Panc1 (cell line): ENCODE measurements around the gene TMEM128. TPM values are rescaled to one million over a fixed set of nuclear protein-coding genes. Genes with fewer than 3 reads are reported as not detected.

ENCODE experiments used
- ATAC-seq: fragments of 200-7000 bp; cut with Tn5 transposase; 2 replicates; pipeline ENCODE4 v1.9.1; 2020; ENCODE audit warnings: mild to moderate bottlenecking, moderate library complexity
- BruUV-seq: library from RNA; stranded (reverse); fragments of 400-500 nt; replicated peaks from 2 replicates; lab custom pipeline; 2021; lab: Mats Ljungman, UMichigan
- CTCF ChIA-PET: fragments of 300-600 bp; sonication (Branson Sonifier 250); formaldehyde crosslinking; loops from one replicate; lab custom pipeline; 2022; ENCODE audit warnings: antibody characterized with exemption; lab: Charles Lee
- POLR2A ChIA-PET: fragments of 300-600 bp; sonication (Branson Sonifier 250); formaldehyde crosslinking; loops from one replicate; lab custom pipeline; 2022; ENCODE audit warnings: antibody characterized with exemption; lab: Charles Lee
- DNase-seq: peaks from one replicate; pipeline ENCODE4 v3.0.0-alpha.2; 2010; ENCODE audit warnings: low read depth, low spot score
- H3K27ac ChIP-seq: 2 replicates; pipeline ENCODE4 v1.5.1; 2011; ENCODE audit warnings: mild to moderate bottlenecking, low read length, inconsistent platforms
- H3K27me3 ChIP-seq: fragments of 200-500 bp; sonication (Bioruptor generic); 2 replicates; pipeline ENCODE4 v1.6.0; 2014; ENCODE audit warnings: low read length, inconsistent platforms; ENCODE audit not compliant: control insufficient read depth, insufficient read depth
- H3K36me3 ChIP-seq: fragments of 200-500 bp; sonication (Bioruptor generic); 2 replicates; pipeline ENCODE4 v1.5.1; 2014; ENCODE audit warnings: inconsistent platforms, mild to moderate bottlenecking, low read length, moderate library complexity; ENCODE audit not compliant: control insufficient read depth, insufficient read depth
- H3K4me1 ChIP-seq: 2 replicates; pipeline ENCODE4 v1.5.1; 2011; ENCODE audit warnings: inconsistent platforms, mild to moderate bottlenecking, low read length, moderate library complexity; ENCODE audit not compliant: control insufficient read depth, insufficient read depth
- H3K4me3 ChIP-seq, 2 experiments: 2 replicates each; pipeline ENCODE4 v1.5.1; 2011 to 2012; ENCODE audit warnings: low read depth in 2 of 2, low read length in 2 of 2, mild to moderate bottlenecking in 2 of 2, inconsistent platforms in 1 of 2, moderate library complexity in 1 of 2
- H3K9me3 ChIP-seq: fragments of 200-500 bp; sonication (Bioruptor generic); 2 replicates; pipeline ENCODE4 v1.5.1; 2014; ENCODE audit warnings: low read depth, mild to moderate bottlenecking, inconsistent platforms, low read length, moderate library complexity; ENCODE audit not compliant: control insufficient read depth, insufficient read depth
- POLR2AphosphoS5 ChIP-seq: IDR thresholded peaks from 2 replicates; pipeline ENCODE4 v1.6.1; 2012; ENCODE audit warnings: mild to moderate bottlenecking, low read depth, low read length, moderate library complexity
- SIN3A ChIP-seq: IDR thresholded peaks from 2 replicates; pipeline ENCODE4 v1.6.1; 2012; ENCODE audit warnings: low read depth, mild to moderate bottlenecking, low read length, moderate library complexity, borderline replicate concordance; ENCODE audit not compliant: insufficient read depth
- TCF7L2 ChIP-seq: IDR thresholded peaks from 2 replicates; pipeline ENCODE4 v1.6.1; 2011; ENCODE audit warnings: mild to moderate bottlenecking, low read depth, low read length, inconsistent platforms
- in situ Hi-C: cut with HindIII; loops from 2 replicates; pipeline ENCODE4 v1.10.0; 2016; ENCODE audit warnings: low sequenced_read_pairs, low pct_unique_long_range_greater_than_20kb
- intact Hi-C: fragments of 100-400 bp; cut with micrococcal nuclease; formaldehyde crosslinking; loops from one replicate; pipeline ENCODE4 v1.10.0; 2022; ENCODE audit not compliant: unreplicated experiment
- total RNA-seq: library from RNA; stranded (reverse); gene quantifications from one replicate; pipeline ENCODE4 v1.2.1, GENCODE V29; 2021; ENCODE audit not compliant: unreplicated experiment
- TF ChIP-seq, protein P1 (sequence below): fragments of 450-650 bp; IDR thresholded peaks from 2 replicates; pipeline ENCODE4 v1.5.1; 2017; ENCODE audit warnings: mild to moderate bottlenecking
- TF ChIP-seq, protein P2 (sequence below), 2 experiments: IDR thresholded peaks; 2 replicates each; pipeline ENCODE4 v1.6.1; 2011 to 2012; ENCODE audit warnings: low read depth in 2 of 2, control low read depth in 1 of 2, low read length in 1 of 2, mild to moderate bottlenecking in 1 of 2, moderate library complexity in 1 of 2; ENCODE audit not compliant: insufficient read depth in 1 of 2

The TMEM128 gene
- total RNA-seq, 1 experiment from 2014 or later = 12.9 TPM

DNA sequence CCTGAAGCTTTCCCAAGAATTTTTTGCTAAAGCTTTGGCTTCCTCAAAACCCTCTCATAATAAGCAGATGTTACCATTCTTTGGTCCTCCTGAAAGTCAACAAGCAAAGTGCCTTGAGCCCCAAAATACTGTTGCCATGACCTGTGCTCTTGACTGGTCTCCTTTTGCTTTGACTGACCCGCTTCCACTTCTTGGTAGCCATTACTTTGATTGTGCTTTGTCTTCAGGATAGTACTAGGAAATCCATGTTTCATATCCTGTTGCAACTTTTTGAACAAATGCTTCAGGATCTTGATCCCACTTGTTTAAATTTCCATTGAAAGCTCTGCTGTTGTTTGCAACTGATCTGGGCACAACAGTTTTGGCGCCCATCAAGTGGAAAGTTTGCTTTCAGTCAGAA, 14.4 kb downstream of the TMEM128 start:
- H3K27me3 ChIP-seq = no peaks in the 10 kb centered on the region
- no peaks in the 10 kb centered on the region for H3K9me3 ChIP-seq
- ChIA-PET CTCF (no interaction called here), POLR2A (interaction anchor here (0.6 kb wide), 1 partner anchor 542 kb away, joined by 4 read pairs; no protein-coding TSS in a partner anchor)
- H3K4me3 ChIP-seq = no peak overlapping the region
- no TSS peak for BruUV-seq
- no peak overlapping the region for H3K27ac ChIP-seq
- ATAC-seq (no peak), DNase-seq (no peak)
- TF ChIP-seq, protein P1, sequence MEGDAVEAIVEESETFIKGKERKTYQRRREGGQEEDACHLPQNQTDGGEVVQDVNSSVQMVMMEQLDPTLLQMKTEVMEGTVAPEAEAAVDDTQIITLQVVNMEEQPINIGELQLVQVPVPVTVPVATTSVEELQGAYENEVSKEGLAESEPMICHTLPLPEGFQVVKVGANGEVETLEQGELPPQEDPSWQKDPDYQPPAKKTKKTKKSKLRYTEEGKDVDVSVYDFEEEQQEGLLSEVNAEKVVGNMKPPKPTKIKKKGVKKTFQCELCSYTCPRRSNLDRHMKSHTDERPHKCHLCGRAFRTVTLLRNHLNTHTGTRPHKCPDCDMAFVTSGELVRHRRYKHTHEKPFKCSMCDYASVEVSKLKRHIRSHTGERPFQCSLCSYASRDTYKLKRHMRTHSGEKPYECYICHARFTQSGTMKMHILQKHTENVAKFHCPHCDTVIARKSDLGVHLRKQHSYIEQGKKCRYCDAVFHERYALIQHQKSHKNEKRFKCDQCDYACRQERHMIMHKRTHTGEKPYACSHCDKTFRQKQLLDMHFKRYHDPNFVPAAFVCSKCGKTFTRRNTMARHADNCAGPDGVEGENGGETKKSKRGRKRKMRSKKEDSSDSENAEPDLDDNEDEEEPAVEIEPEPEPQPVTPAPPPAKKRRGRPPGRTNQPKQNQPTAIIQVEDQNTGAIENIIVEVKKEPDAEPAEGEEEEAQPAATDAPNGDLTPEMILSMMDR = no peak
- TF ChIP-seq POLR2AphosphoS5 (no peak), TCF7L2 (no peak), SIN3A (no peak)
- TF ChIP-seq, protein P2, sequence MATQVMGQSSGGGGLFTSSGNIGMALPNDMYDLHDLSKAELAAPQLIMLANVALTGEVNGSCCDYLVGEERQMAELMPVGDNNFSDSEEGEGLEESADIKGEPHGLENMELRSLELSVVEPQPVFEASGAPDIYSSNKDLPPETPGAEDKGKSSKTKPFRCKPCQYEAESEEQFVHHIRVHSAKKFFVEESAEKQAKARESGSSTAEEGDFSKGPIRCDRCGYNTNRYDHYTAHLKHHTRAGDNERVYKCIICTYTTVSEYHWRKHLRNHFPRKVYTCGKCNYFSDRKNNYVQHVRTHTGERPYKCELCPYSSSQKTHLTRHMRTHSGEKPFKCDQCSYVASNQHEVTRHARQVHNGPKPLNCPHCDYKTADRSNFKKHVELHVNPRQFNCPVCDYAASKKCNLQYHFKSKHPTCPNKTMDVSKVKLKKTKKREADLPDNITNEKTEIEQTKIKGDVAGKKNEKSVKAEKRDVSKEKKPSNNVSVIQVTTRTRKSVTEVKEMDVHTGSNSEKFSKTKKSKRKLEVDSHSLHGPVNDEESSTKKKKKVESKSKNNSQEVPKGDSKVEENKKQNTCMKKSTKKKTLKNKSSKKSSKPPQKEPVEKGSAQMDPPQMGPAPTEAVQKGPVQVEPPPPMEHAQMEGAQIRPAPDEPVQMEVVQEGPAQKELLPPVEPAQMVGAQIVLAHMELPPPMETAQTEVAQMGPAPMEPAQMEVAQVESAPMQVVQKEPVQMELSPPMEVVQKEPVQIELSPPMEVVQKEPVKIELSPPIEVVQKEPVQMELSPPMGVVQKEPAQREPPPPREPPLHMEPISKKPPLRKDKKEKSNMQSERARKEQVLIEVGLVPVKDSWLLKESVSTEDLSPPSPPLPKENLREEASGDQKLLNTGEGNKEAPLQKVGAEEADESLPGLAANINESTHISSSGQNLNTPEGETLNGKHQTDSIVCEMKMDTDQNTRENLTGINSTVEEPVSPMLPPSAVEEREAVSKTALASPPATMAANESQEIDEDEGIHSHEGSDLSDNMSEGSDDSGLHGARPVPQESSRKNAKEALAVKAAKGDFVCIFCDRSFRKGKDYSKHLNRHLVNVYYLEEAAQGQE (IDR thresholded peaks at IDR 0.05; ENCODE audit: insufficient read depth in 1 of 2, low read depth in 2 of 2, low read length in 1 of 2) = no peak
- no peaks in the 10 kb centered on the region for H3K36me3 ChIP-seq
- in situ Hi-C loops (no loop called here), intact Hi-C loops (no loop called here)
- H3K4me1 ChIP-seq = no peaks in the 10 kb centered on the region

DNA sequence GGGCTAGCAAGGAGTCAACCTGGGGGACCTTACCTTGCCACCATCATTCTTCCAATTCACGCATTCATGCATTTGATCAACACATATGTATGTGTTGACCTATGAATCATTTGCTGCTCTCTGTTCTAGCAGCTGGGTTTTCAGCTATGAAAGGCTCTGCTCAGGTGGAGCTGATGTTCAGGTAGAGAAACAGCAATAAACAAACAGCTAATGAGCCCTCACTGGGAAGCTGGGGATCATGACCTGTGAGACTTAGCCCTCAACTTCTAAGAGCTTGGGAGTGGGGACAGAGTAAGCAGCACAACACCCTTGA, 19.7 kb downstream of the TMEM128 start:
- in situ Hi-C loops (no loop called here), intact Hi-C loops (no loop called here)
- Histone ChIP-seq H3K4me3 (no peak overlapping the region), H3K4me1 (no peaks in the 10 kb centered on the region), H3K9me3 (no peaks in the 10 kb centered on the region), H3K27ac (no peak overlapping the region), H3K27me3 (no peaks in the 10 kb centered on the region), H3K36me3 (no peaks in the 10 kb centered on the region)
- ChIA-PET POLR2A (no interaction called here), CTCF (no interaction called here)
- ATAC-seq (no peak), DNase-seq (no peak)
- TF ChIP-seq POLR2AphosphoS5 = no peak
- TF ChIP-seq TCF7L2 = no peak
- no TSS peak for BruUV-seq

DNA sequence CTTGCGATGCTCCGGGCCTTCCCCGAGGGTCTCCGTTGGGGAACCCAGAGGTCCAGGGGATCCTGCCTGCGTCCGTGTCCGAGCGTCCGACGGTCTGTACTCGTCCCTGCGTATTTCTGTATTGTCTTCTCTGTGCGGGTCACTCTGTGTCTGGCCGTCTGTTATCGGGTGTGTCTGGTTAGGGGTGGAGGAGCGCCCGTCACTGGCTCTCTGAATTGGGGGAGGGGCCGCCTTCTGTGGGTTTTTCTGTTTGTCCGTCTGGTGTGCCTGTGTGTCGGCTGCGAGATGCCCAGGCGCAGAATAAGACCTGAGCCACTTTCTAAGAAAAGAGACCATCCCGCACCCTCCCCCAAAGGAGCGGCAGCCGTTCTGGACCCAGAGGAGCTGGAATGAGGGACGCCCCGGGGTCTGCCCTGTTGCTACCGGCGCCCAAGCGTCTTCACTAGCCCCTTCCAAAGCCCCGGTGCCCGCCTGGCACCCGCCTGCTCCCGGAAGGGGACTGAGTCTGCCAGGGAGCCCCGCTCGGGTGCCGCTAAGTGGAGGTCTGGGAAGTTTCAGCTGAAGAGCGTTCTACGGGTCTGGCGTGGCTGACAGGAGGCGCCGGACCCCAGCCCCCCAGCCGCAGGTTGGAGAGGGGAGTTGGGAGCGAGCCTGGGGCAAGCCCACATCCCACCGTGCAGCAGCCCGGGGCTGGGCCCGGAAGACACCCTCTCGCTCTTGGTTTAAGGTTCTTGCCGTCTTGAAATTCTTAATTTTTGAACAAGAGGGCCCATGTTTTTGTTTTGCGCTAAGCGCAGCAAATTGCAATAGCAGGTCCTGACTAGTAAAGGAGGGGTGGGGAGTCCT, 20.3 kb downstream of the TMEM128 start:
- ChIA-PET CTCF (no interaction called here), POLR2A (no interaction called here)
- ATAC-seq = no peak
- intact Hi-C loops (no loop called here), in situ Hi-C loops (no loop called here)
- DNase-seq = no peak
- H3K27me3 ChIP-seq = no peaks in the 10 kb centered on the region
- no peak overlapping the region for H3K4me3 ChIP-seq
- no TSS peak for BruUV-seq
- H3K4me1 ChIP-seq = no peaks in the 10 kb centered on the region
- no peak overlapping the region for H3K27ac ChIP-seq
- no peaks in the 10 kb centered on the region for H3K9me3 ChIP-seq
- H3K36me3 ChIP-seq = no peaks in the 10 kb centered on the region
- TF ChIP-seq, protein P2 (IDR thresholded peaks at IDR 0.05; ENCODE audit: insufficient read depth in 1 of 2, low read depth in 2 of 2, low read length in 1 of 2) = no peak
- TF ChIP-seq TCF7L2 = no peak
- no peak for TF ChIP-seq POLR2AphosphoS5
- TF ChIP-seq SIN3A = no peak
- TF ChIP-seq, protein P1 = no peak
